Body of pancreas (tissue), 4 donors: ENCODE results near the gene SDF2. TPM values are rescaled to one million over a fixed set of nuclear protein-coding genes. Genes with fewer than 3 reads are reported as not detected.
A peak's percentile ranks its signal among the peaks of the same experiment; 100 is the strongest.
"Not testable (repeated sequence)": the region's sequence is repeated elsewhere in the genome, so short reads cannot be mapped to it uniquely, and the experiment has no call there.

Experiments used
- ATAC-seq: fragments of 150-250 bp; one replicate; pipeline ENCODE4 v1.9.1; 2016
- DNase-seq, 4 donors: peaks; one replicate each; pipeline ENCODE4 v3.0.0-alpha.2; 2019
- H3K27ac ChIP-seq, 4 donors: fragments of 200-600 bp; sonication (generic); 1 replicate in 3 of 4; 2 replicates in 1 of 4; pipeline versions ENCODE4 v1.5.1 to v1.6.1; 2016 to 2019; ENCODE audit warnings: mild to moderate bottlenecking in 1 of 4, mixed read lengths in 1 of 4, moderate library complexity in 1 of 4
- H3K27me3 ChIP-seq, 2 donors: fragments of 200-600 bp; sonication (generic); one replicate each; pipeline ENCODE4 v1.6.0; 2016; ENCODE audit warnings: mild to moderate bottlenecking in 1 of 2
- H3K36me3 ChIP-seq, 2 donors: fragments of 200-600 bp; sonication (generic); replicated peaks in 1 of 2; 2 replicates each; pipeline ENCODE4 v1.5.1; 2016; ENCODE audit warnings: low read depth in 2 of 2; ENCODE audit not compliant: insufficient read depth in 1 of 2
- H3K4me1 ChIP-seq: fragments of 200-600 bp; sonication (generic); one replicate; pipeline ENCODE4 v1.6.0; 2016
- H3K4me3 ChIP-seq, 2 donors: fragments of 200-600 bp; sonication (generic); 1 replicate in 1 of 2; 2 replicates in 1 of 2; pipeline ENCODE4 v1.5.1; 2016 to 2019
- H3K9me3 ChIP-seq, 3 donors: fragments of 200-600 bp; sonication (generic); 1 replicate in 2 of 3; 2 replicates in 1 of 3; pipeline ENCODE4 v1.5.1; 2016
- POLR2A ChIP-seq, 3 donors: fragments of 450-650 bp; IDR thresholded peaks; one replicate each; pipeline ENCODE4 v1.6.1; 2016; ENCODE audit warnings: antibody characterized with exemption in 3 of 3, mild to moderate bottlenecking in 2 of 3
- WGBS, 2 donors: methylation state at CpG; one replicate each; pipeline ENCODE4 v1.1.5; 2017; 5-methylcytosine and 5-hydroxymethylcytosine counted together
- intact Hi-C: fragments of 100-400 bp; cut with DNase I; formaldehyde crosslinking; loops from one replicate; pipeline ENCODE4 v1.15.1; 2023
- total RNA-seq, 2 donors: library from RNA; depleted of rRNA; stranded (reverse); fragments of >200 nt; gene quantifications; one replicate each; pipeline ENCODE4 v1.1.0, GENCODE V29; 2016
- TF ChIP-seq, protein P1 (sequence below), 7 experiments: fragments of 450-650 bp in 4 of 7; fragments of 200-600 bp in 3 of 7; sonication (generic) in 3 of 7; IDR thresholded peaks; one replicate each; pipeline ENCODE4 v1.5.1; 2016 to 2019; ENCODE audit warnings: antibody characterized with exemption in 7 of 7

SDF2 gene
- total RNA-seq, 2 donors from 2014 or later = 13.8 to 22.8 TPM

GRCh38 chr17:28669918-28670317 is 8.2 kb upstream of the SDF2 start:
- WGBS, 2 donors = 93 to 100% methylated on average over 1 of the region's 1 CpG
- intact Hi-C loops = no loop called here
- ATAC-seq (no peak), DNase-seq (no peak)
- H3K4me1 ChIP-seq = peaks cover 2% of the 10 kb centered on the region
- H3K27ac ChIP-seq = no peak overlapping the region
- no peaks in the 10 kb centered on the region for H3K27me3 ChIP-seq
- no peaks in the 10 kb centered on the region for H3K9me3 ChIP-seq
- H3K36me3 ChIP-seq = peaks cover 7 to 31% of the 10 kb centered on the region in 2 donors
- no peak overlapping the region for H3K4me3 ChIP-seq
- no peak for TF ChIP-seq POLR2A (IDR thresholded peaks at IDR 0.05)
- TF ChIP-seq, protein P1, sequence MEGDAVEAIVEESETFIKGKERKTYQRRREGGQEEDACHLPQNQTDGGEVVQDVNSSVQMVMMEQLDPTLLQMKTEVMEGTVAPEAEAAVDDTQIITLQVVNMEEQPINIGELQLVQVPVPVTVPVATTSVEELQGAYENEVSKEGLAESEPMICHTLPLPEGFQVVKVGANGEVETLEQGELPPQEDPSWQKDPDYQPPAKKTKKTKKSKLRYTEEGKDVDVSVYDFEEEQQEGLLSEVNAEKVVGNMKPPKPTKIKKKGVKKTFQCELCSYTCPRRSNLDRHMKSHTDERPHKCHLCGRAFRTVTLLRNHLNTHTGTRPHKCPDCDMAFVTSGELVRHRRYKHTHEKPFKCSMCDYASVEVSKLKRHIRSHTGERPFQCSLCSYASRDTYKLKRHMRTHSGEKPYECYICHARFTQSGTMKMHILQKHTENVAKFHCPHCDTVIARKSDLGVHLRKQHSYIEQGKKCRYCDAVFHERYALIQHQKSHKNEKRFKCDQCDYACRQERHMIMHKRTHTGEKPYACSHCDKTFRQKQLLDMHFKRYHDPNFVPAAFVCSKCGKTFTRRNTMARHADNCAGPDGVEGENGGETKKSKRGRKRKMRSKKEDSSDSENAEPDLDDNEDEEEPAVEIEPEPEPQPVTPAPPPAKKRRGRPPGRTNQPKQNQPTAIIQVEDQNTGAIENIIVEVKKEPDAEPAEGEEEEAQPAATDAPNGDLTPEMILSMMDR (IDR thresholded peaks at IDR 0.05) = no peak

DNA sequence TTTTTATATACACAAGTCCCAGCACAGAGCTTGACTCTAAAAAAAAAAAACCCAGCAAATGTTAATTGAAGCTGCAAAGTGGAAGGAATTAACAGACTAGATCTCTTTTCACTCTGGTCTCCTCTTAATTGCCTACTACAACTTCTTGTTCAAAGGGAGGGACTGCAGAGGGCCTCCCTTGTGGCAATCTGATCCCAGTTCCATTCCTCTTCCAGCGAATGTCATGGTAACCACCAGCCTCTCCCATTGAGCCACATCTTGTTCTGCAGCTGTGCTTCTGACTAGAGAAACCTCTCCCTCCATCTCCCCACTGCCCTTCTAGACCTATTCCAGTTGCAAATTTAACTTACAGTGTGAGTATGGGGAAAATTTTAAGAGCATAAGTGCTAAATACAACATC is 6.2 kb upstream of the SDF2 start:
- Histone ChIP-seq H3K9me3 (no peaks in the 10 kb centered on the region), H3K27me3 (no peaks in the 10 kb centered on the region), H3K4me1 (peaks cover 20% of the 10 kb centered on the region), H3K27ac (no peak overlapping the region), H3K36me3 (peaks cover 0 to 12% of the 10 kb centered on the region in 2 donors), H3K4me3 (no peak overlapping the region)
- TF ChIP-seq, protein P1 (IDR thresholded peaks at IDR 0.05) = no peak
- no peak for TF ChIP-seq POLR2A (IDR thresholded peaks at IDR 0.05)
- WGBS, 2 donors = 85 to 100% methylated on average over 1 of the region's 1 CpG
- DNase-seq (no peak), ATAC-seq (no peak)
- intact Hi-C loops = no loop called here

GRCh38 chr17:28665994-28666393 is 4.3 kb upstream of the SDF2 start:
- TF ChIP-seq POLR2A (IDR thresholded peaks at IDR 0.05) = no peak
- TF ChIP-seq, protein P1 (IDR thresholded peaks at IDR 0.05) = no peak
- Histone ChIP-seq H3K4me3 (no peak overlapping the region), H3K36me3 (peaks cover 0 to 3% of the 10 kb centered on the region in 2 donors), H3K27ac (no peak overlapping the region), H3K27me3 (no peaks in the 10 kb centered on the region), H3K4me1 (peaks cover 25% of the 10 kb centered on the region), H3K9me3 (no peaks in the 10 kb centered on the region)
- intact Hi-C loops = no loop called here
- no peak for DNase-seq
- WGBS, 2 donors = 74 to 80% methylated on average over 2 of the region's 2 CpGs
- no peak for ATAC-seq

DNA sequence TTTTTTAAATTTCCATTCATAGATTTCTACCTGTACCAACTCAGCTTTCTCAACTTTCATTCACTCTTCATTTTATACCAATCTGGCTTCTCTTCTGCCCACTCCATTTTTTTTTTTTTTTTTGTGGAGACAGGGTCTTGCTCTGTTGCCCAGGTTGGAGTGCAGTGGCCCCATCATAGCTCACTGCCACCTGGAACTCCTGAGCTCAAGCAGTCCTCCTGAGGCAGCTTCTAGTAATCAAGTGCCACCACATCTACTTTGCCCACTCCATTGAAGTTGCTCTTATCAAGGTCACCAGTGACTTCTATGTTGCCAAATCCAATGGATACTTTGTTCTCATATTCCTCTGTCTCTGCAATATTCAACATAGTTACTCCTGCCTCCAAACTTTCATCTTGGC is 2.0 kb upstream of the SDF2 start:
- intact Hi-C loops = loop anchor here (5.0 kb wide), 1 partner anchor 49 kb away; the partner anchor contains the start of gene PROCA1
- Histone ChIP-seq H3K36me3 (peaks cover 0 to 8% of the 10 kb centered on the region in 2 donors), H3K27me3 (no peaks in the 10 kb centered on the region), H3K27ac (no peak overlapping the region), H3K9me3 (no peaks in the 10 kb centered on the region), H3K4me3 (no peak overlapping the region), H3K4me1 (peaks cover 33% of the 10 kb centered on the region)
- ATAC-seq (no peak), DNase-seq (no peak)
- TF ChIP-seq, protein P1 (IDR thresholded peaks at IDR 0.05) = no peak
- TF ChIP-seq POLR2A (IDR thresholded peaks at IDR 0.05) = no peak

- intact Hi-C loops = loop anchor here (5.0 kb wide), 1 partner anchor 50 kb away; the partner anchor contains the start of gene PROCA1
- H3K27ac ChIP-seq = peak overlapping the region; percentile 87 to 96 (median 92)
- no peaks in the 10 kb centered on the region for H3K27me3 ChIP-seq
- DNase-seq = no peak
- H3K4me1 ChIP-seq = peaks cover 33% of the 10 kb centered on the region
- peaks cover 2 to 8% of the 10 kb centered on the region in 2 donors for H3K36me3 ChIP-seq
- no peaks in the 10 kb centered on the region for H3K9me3 ChIP-seq
- peak overlapping the region; percentile 37 to 45 for H3K4me3 ChIP-seq
- WGBS, 2 donors = 0 to 1% methylated on average over 10 of the region's 10 CpGs
- no peak for TF ChIP-seq POLR2A (IDR thresholded peaks at IDR 0.05)
- TF ChIP-seq, protein P1 (IDR thresholded peaks at IDR 0.05) = no peak
- no peak for ATAC-seq
Observed at GRCh38 chr17:28662527-28662829, 772 bp upstream of the SDF2 start.

DNA sequence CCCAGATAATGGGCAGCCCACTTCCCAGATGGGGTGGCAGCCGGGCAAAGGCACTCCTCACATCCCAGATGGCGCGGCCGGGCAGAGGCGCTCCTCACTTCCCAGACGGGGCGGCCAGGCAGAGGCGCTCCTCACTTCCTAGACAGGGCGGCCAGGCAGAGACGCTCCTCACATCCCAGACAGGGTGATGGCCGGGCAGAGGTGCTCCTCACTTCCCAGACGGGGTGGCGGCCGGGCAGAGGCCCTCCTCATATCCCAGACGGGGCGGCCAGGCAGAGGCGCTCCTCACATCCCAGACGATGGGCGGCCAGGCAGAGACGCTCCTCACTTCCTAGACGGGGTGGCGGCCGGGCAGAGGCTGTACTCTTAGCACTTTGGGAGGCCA is 2.2 kb downstream of the SDF2 start:
- WGBS, 2 donors = 93 to 97% methylated on average over 7 to 23 of the region's 23 CpGs
- DNase-seq, H3K4me3 ChIP-seq, H3K27ac ChIP-seq, ATAC-seq, H3K9me3 ChIP-seq, intact Hi-C loops, H3K27me3 ChIP-seq, H3K36me3 ChIP-seq: not testable (repeated sequence)
- H3K4me1 ChIP-seq = peaks cover 28% of the 10 kb centered on the region

GRCh38 chr17:28658766-28659496 is 2.8 kb downstream of the SDF2 start:
- H3K36me3 ChIP-seq, H3K27ac ChIP-seq, H3K27me3 ChIP-seq, H3K4me3 ChIP-seq, H3K9me3 ChIP-seq, ATAC-seq, intact Hi-C loops, DNase-seq: not testable (repeated sequence)
- H3K4me1 ChIP-seq = peaks cover 24% of the 10 kb centered on the region
- 92 to 100% methylated on average over 9 to 33 of the region's 46 CpGs for WGBS, 2 donors
